ENCODE measurements around the gene VPS16.

The VPS16 gene

GRCh38 chr20:2816583-2817340, 23.8 kb upstream of the VPS16 start:
- no peaks in the 10 kb centered on the region for H3K27me3 ChIP-seq (ENCODE audit: control insufficient read depth, insufficient read depth, low read length)
- no peak overlapping the region for H3K4me2 ChIP-seq (ENCODE audit: low read length)
- H3K36me3 ChIP-seq (ENCODE audit: control insufficient read depth, insufficient read depth, low read length): no peaks in the 10 kb centered on the region
- no peak overlapping the region for H2AFZ ChIP-seq
- no peak overlapping the region for H3K9ac ChIP-seq
- peaks cover 7% of the 10 kb centered on the region for H3K4me1 ChIP-seq
- no peak overlapping the region for H3K27ac ChIP-seq
- H3K79me2 ChIP-seq: no peaks in the 10 kb centered on the region
- H3K4me3 ChIP-seq (ENCODE audit: low read depth, low read length): no peak overlapping the region
- TF ChIP-seq, protein P1, sequence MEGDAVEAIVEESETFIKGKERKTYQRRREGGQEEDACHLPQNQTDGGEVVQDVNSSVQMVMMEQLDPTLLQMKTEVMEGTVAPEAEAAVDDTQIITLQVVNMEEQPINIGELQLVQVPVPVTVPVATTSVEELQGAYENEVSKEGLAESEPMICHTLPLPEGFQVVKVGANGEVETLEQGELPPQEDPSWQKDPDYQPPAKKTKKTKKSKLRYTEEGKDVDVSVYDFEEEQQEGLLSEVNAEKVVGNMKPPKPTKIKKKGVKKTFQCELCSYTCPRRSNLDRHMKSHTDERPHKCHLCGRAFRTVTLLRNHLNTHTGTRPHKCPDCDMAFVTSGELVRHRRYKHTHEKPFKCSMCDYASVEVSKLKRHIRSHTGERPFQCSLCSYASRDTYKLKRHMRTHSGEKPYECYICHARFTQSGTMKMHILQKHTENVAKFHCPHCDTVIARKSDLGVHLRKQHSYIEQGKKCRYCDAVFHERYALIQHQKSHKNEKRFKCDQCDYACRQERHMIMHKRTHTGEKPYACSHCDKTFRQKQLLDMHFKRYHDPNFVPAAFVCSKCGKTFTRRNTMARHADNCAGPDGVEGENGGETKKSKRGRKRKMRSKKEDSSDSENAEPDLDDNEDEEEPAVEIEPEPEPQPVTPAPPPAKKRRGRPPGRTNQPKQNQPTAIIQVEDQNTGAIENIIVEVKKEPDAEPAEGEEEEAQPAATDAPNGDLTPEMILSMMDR (IDR thresholded peaks at IDR 0.05): no peak
- no peaks in the 10 kb centered on the region for H3K9me3 ChIP-seq (ENCODE audit: control insufficient read depth, low read length)

GRCh38 chr20:2817341-2817726, 23.2 kb upstream of the VPS16 start:
- H3K27ac ChIP-seq: no peak overlapping the region
- TF ChIP-seq, protein P1 (IDR thresholded peaks at IDR 0.05): no peak

GRCh38 chr20:2817891-2818595, 22.5 kb upstream of the VPS16 start:
- Histone ChIP-seq H2AFZ (no peak overlapping the region), H3K9ac (no peak overlapping the region), H3K4me1 (peaks cover 7% of the 10 kb centered on the region), H3K79me2 (no peaks in the 10 kb centered on the region), H3K4me2 (ENCODE audit: low read length) (no peak overlapping the region), H3K27ac (no peak overlapping the region), H3K27me3 (ENCODE audit: control insufficient read depth, insufficient read depth, low read length) (no peaks in the 10 kb centered on the region), H3K9me3 (ENCODE audit: control insufficient read depth, low read length) (no peaks in the 10 kb centered on the region), H3K4me3 (ENCODE audit: low read depth, low read length) (no peak overlapping the region), H3K36me3 (ENCODE audit: control insufficient read depth, insufficient read depth, low read length) (no peaks in the 10 kb centered on the region)
- TF ChIP-seq, protein P1 (IDR thresholded peaks at IDR 0.05): no peak

More at GRCh38 chr20:2817341-2817726, 23.2 kb upstream of the VPS16 start:
- Histone ChIP-seq H3K4me2 (ENCODE audit: low read length) (no peak overlapping the region), H3K9ac (no peak overlapping the region), H3K4me1 (peaks cover 7% of the 10 kb centered on the region), H3K4me3 (ENCODE audit: low read depth, low read length) (no peak overlapping the region), H3K36me3 (ENCODE audit: control insufficient read depth, insufficient read depth, low read length) (no peaks in the 10 kb centered on the region), H3K79me2 (no peaks in the 10 kb centered on the region), H3K9me3 (ENCODE audit: control insufficient read depth, low read length) (no peaks in the 10 kb centered on the region), H3K27me3 (ENCODE audit: control insufficient read depth, insufficient read depth, low read length) (no peaks in the 10 kb centered on the region), H2AFZ (no peak overlapping the region)

- Histone ChIP-seq H3K36me3 (ENCODE audit: control insufficient read depth, insufficient read depth, low read length) (no peaks in the 10 kb centered on the region), H3K4me1 (peaks cover 7% of the 10 kb centered on the region), H3K9ac (no peak overlapping the region), H3K4me3 (ENCODE audit: low read depth, low read length) (no peak overlapping the region), H3K79me2 (no peaks in the 10 kb centered on the region), H3K27me3 (ENCODE audit: control insufficient read depth, insufficient read depth, low read length) (no peaks in the 10 kb centered on the region), H3K27ac (no peak overlapping the region), H2AFZ (peak overlapping the region; percentile 58), H3K4me2 (ENCODE audit: low read length) (no peak overlapping the region), H3K9me3 (ENCODE audit: control insufficient read depth, low read length) (no peaks in the 10 kb centered on the region)
- TF ChIP-seq, protein P1 (IDR thresholded peaks at IDR 0.05): no peak
These were observed 20.3 kb upstream of the VPS16 start for GRCh38 chr20:2820084-2820895.

Measured in parathyroid adenoma (tissue), 2 donors.